GM23248 (cell line): ENCODE measurements around the gene TAF4.

ENCODE experiments used
- EZH2 ChIP-seq: fragments of 200-600 bp; sonication (generic); IDR thresholded peaks from 2 replicates; pipeline ENCODE4 v1.6.1; 2018; ENCODE audit warnings: antibody characterized with exemption, mild to moderate bottlenecking; ENCODE audit not compliant: insufficient read depth, poor library complexity, severe bottlenecking
- EZH2phosphoT487 ChIP-seq: fragments of 200-600 bp; sonication (generic); IDR thresholded peaks from 2 replicates; pipeline ENCODE4 v1.6.1; 2018; ENCODE audit warnings: antibody characterized with exemption, moderate library complexity, mild to moderate bottlenecking, low read depth; ENCODE audit not compliant: insufficient read depth

- TF ChIP-seq EZH2 (no peak), EZH2phosphoT487 (no peak)
Observed at GRCh38 chr20:62046431-62046830, 19.2 kb downstream of the TAF4 start.
